ENCODE results near the gene ZC3HAV1L.
"Not testable (repeated sequence)": the region's sequence is repeated elsewhere in the genome, so short reads cannot be mapped to it uniquely, and the experiment has no call there.

The ZC3HAV1L gene

DNA sequence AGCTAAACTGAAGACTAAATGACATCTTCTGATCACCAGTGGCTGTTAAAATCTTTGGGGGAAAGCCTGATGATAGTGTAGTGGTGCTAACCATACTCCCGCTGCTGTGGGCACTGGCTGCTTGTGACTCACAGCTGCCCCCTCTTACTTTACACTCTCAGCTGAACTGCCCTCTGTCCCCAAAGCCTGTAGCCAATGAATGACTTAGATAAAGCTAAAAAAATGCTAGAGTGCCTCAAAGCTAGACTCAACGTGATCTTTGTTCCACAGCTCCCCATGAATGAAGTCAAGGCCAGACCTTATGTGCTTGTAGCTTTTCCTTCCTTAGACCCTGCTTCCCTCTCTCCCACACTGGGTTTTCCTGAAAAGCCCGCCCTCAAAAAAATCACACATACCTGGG, 6.5 kb downstream of the ZC3HAV1L start:
- TF ChIP-seq CTCF (IDR thresholded peaks at IDR 0.05; ENCODE audit: extremely low read depth, missing control alignments): no peak
- no peak for DNase-seq (ENCODE audit: low spot score)

DNA sequence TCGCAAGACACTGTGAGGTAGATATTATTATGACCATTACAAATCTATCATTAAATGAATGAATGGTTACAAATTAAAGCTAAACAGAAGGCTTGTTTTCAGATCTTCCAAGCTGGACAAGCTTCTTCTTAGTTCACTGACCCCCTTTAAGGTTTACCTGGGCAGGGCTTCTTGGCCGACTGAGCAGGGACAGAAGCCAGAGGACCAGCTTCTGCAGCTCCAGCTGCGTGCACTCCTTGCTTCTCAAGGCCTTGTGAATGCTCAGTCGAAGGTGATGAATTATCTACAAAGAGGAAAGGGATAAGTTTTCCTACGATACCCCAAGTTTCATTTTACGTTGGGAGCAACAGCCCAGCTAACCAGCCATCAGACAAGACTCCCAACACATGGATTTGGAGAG, 9.3 kb downstream of the ZC3HAV1L start:
- no peak for DNase-seq (ENCODE audit: low spot score)
- no peak for TF ChIP-seq CTCF (IDR thresholded peaks at IDR 0.05; ENCODE audit: extremely low read depth, missing control alignments)

DNA sequence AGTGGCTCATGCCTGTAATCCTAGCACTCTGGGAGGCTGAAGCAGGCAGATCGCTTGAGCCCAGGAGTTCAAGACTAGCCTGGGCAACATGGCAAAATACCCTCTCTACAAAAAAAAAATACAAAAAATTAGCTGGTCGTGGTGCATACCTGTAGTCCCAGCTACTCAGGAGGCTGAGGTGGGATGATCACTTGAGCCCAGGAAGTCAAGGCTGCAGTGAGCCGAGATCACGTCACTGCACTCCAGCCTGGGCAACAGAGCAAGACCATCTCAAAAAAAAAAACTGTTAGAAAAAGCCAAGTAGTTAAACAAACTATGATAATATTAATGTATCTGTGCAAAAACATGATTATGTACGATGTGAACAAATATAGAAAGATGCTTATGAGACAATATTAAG, 10.0 kb downstream of the ZC3HAV1L start:
- DNase-seq (ENCODE audit: low spot score): not testable (repeated sequence)

GRCh38 chr7:139023076-139023475, 12.8 kb downstream of the ZC3HAV1L start:
- no peak for TF ChIP-seq CTCF (IDR thresholded peaks at IDR 0.05; ENCODE audit: extremely low read depth, missing control alignments)
- DNase-seq (ENCODE audit: low spot score): no peak

GRCh38 chr7:139022286-139022685, 13.6 kb downstream of the ZC3HAV1L start:
- DNase-seq (ENCODE audit: low spot score): no peak
- no peak for TF ChIP-seq CTCF (IDR thresholded peaks at IDR 0.05; ENCODE audit: extremely low read depth, missing control alignments)

DNA sequence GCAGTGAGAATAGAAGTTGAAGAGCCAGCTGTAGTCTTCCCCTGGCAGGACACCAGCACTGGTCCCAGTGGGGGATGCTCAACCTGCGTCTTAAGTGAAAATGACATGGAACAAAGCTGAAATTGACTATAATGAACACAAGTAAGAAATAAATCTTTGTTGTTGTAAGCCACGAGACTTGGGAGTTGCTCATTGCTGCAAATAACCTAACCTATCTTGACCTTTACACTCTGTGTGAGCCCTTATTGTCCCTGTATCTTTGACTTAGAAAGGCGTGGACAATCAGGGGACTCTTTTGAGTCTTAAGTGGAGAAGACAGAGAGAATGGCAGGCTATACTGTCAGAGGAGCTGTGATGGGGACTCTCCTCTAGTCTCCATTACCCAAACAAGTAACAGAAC, 16.9 kb downstream of the ZC3HAV1L start:
- TF ChIP-seq CTCF (IDR thresholded peaks at IDR 0.05; ENCODE audit: extremely low read depth, missing control alignments): no peak
- DNase-seq (ENCODE audit: low spot score): no peak

GRCh38 chr7:139016931-139017511, 18.8 kb downstream of the ZC3HAV1L start:
- peak; percentile 46 for TF ChIP-seq CTCF (IDR thresholded peaks at IDR 0.05; ENCODE audit: extremely low read depth, missing control alignments)
- DNase-seq (ENCODE audit: low spot score): peak; percentile 81

DNA sequence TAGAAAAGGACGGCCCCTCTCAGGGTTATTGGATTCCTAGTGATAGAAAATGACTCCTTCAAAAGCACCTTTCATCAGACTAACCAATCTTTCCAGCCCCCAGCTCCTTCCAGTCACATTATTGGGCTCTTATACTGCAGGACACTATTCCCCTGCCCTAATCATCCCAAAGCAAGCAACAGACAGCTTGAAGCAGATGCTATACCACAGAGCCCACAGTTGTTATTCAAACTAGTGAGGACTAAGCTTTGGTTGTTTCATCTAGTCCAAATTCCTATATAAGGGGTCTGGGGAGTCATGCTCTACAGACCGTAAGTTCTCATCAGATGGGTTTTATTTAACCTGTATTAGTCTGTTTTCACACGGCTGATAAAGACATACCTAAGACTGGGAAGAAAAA, 24.5 kb downstream of the ZC3HAV1L start:
- DNase-seq (ENCODE audit: low spot score): no peak
- TF ChIP-seq CTCF (IDR thresholded peaks at IDR 0.05; ENCODE audit: extremely low read depth, missing control alignments): no peak

Measured in GM20000 (cell line).